Body of pancreas (tissue), 4 donors: Measurements from ENCODE around the gene MFSD11. TPM values are rescaled to one million over a fixed set of nuclear protein-coding genes. Genes with fewer than 3 reads are reported as not detected.

Experiments
- ATAC-seq: fragments of 150-250 bp; one replicate; pipeline ENCODE4 v1.9.1; 2016
- DNase-seq, 4 donors: peaks; one replicate each; pipeline ENCODE4 v3.0.0-alpha.2; 2019
- H3K27ac ChIP-seq, 4 donors: fragments of 200-600 bp; sonication (generic); 1 replicate in 3 of 4; 2 replicates in 1 of 4; pipeline versions ENCODE4 v1.5.1 to v1.6.1; 2016 to 2019; ENCODE audit warnings: mild to moderate bottlenecking in 1 of 4, mixed read lengths in 1 of 4, moderate library complexity in 1 of 4
- H3K27me3 ChIP-seq, 2 donors: fragments of 200-600 bp; sonication (generic); one replicate each; pipeline ENCODE4 v1.6.0; 2016; ENCODE audit warnings: mild to moderate bottlenecking in 1 of 2
- H3K36me3 ChIP-seq, 2 donors: fragments of 200-600 bp; sonication (generic); replicated peaks in 1 of 2; 2 replicates each; pipeline ENCODE4 v1.5.1; 2016; ENCODE audit warnings: low read depth in 2 of 2; ENCODE audit not compliant: insufficient read depth in 1 of 2
- H3K4me1 ChIP-seq: fragments of 200-600 bp; sonication (generic); one replicate; pipeline ENCODE4 v1.6.0; 2016
- H3K4me3 ChIP-seq, 2 donors: fragments of 200-600 bp; sonication (generic); 1 replicate in 1 of 2; 2 replicates in 1 of 2; pipeline ENCODE4 v1.5.1; 2016 to 2019
- H3K9me3 ChIP-seq, 3 donors: fragments of 200-600 bp; sonication (generic); 1 replicate in 2 of 3; 2 replicates in 1 of 3; pipeline ENCODE4 v1.5.1; 2016
- CTCF ChIP-seq, 7 experiments: fragments of 450-650 bp in 4 of 7; fragments of 200-600 bp in 3 of 7; sonication (generic) in 3 of 7; IDR thresholded peaks; one replicate each; pipeline ENCODE4 v1.5.1; 2016 to 2019; ENCODE audit warnings: antibody characterized with exemption in 7 of 7
- POLR2A ChIP-seq, 3 donors: fragments of 450-650 bp; IDR thresholded peaks; one replicate each; pipeline ENCODE4 v1.6.1; 2016; ENCODE audit warnings: antibody characterized with exemption in 3 of 3, mild to moderate bottlenecking in 2 of 3
- WGBS, 2 donors: methylation state at CpG; one replicate each; pipeline ENCODE4 v1.1.5; 2017; 5-methylcytosine and 5-hydroxymethylcytosine counted together
- intact Hi-C: fragments of 100-400 bp; cut with DNase I; formaldehyde crosslinking; loops from one replicate; pipeline ENCODE4 v1.15.1; 2023
- total RNA-seq, 2 donors: library from RNA; depleted of rRNA; stranded (reverse); fragments of >200 nt; gene quantifications; one replicate each; pipeline ENCODE4 v1.1.0, GENCODE V29; 2016

MFSD11 gene
- total RNA-seq, 2 donors from 2014 or later = 7.6 to 16.6 TPM

- Histone ChIP-seq H3K27ac (no peak overlapping the region), H3K9me3 (no peaks in the 10 kb centered on the region), H3K4me1 (no peaks in the 10 kb centered on the region), H3K4me3 (no peak overlapping the region), H3K36me3 (peaks cover 0 to 2% of the 10 kb centered on the region in 2 donors), H3K27me3 (no peaks in the 10 kb centered on the region)
- DNase-seq (no peak), ATAC-seq (no peak)
- 86 to 96% methylated on average over 2 of the region's 2 CpGs for whole genome bisulfite sequencing, 2 donors
- TF ChIP-seq CTCF (IDR thresholded peaks at IDR 0.05) (no peak), POLR2A (IDR thresholded peaks at IDR 0.05) (no peak)
- intact Hi-C loops = no loop called here
Measured at GRCh38 chr17:76755285-76755684, 17.4 kb downstream of the MFSD11 start.

- Histone ChIP-seq H3K9me3 (no peaks in the 10 kb centered on the region), H3K4me3 (no peak overlapping the region), H3K27me3 (no peaks in the 10 kb centered on the region), H3K27ac (no peak overlapping the region), H3K4me1 (no peaks in the 10 kb centered on the region), H3K36me3 (peaks cover 0 to 2% of the 10 kb centered on the region in 2 donors)
- 92 to 99% methylated on average over 5 of the region's 5 CpGs for WGBS, 2 donors
- intact Hi-C loops = no loop called here
- ATAC-seq = no peak
- DNase-seq = no peak
- no peak for TF ChIP-seq POLR2A (IDR thresholded peaks at IDR 0.05)
- TF ChIP-seq CTCF (IDR thresholded peaks at IDR 0.05) = no peak
Measured at GRCh38 chr17:76757256-76757655, 19.3 kb downstream of the MFSD11 start.

GRCh38 chr17:76758570-76758969 lies 20.7 kb downstream of the MFSD11 start:
- no peak for DNase-seq
- H3K36me3 ChIP-seq = peaks cover 0 to 2% of the 10 kb centered on the region in 2 donors
- H3K4me3 ChIP-seq = no peak overlapping the region
- intact Hi-C loops = no loop called here
- H3K27ac ChIP-seq = no peak overlapping the region
- no peaks in the 10 kb centered on the region for H3K4me1 ChIP-seq
- ATAC-seq = no peak
- WGBS, 2 donors = 93 to 100% methylated on average over 3 of the region's 3 CpGs
- no peaks in the 10 kb centered on the region for H3K9me3 ChIP-seq
- TF ChIP-seq POLR2A (IDR thresholded peaks at IDR 0.05) = no peak
- TF ChIP-seq CTCF (IDR thresholded peaks at IDR 0.05) = no peak
- no peaks in the 10 kb centered on the region for H3K27me3 ChIP-seq

- Histone ChIP-seq H3K27me3 (no peaks in the 10 kb centered on the region), H3K4me1 (no peaks in the 10 kb centered on the region), H3K36me3 (peaks cover 0 to 15% of the 10 kb centered on the region in 2 donors), H3K27ac (no peak overlapping the region), H3K4me3 (no peak overlapping the region), H3K9me3 (no peaks in the 10 kb centered on the region)
- DNase-seq (no peak), ATAC-seq (peak; percentile 30)
- no peak for TF ChIP-seq POLR2A (IDR thresholded peaks at IDR 0.05)
- no peak for TF ChIP-seq CTCF (IDR thresholded peaks at IDR 0.05)
- intact Hi-C loops = no loop called here
- 74 to 80% methylated on average over 6 of the region's 6 CpGs for WGBS, 2 donors
Measured at GRCh38 chr17:76772842-76773525, 35.1 kb downstream of the MFSD11 start.

GRCh38 chr17:76775021-76775600 lies 37.2 kb downstream of the MFSD11 start:
- Histone ChIP-seq H3K9me3 (no peaks in the 10 kb centered on the region), H3K4me1 (no peaks in the 10 kb centered on the region), H3K27me3 (no peaks in the 10 kb centered on the region), H3K27ac (no peak overlapping the region), H3K4me3 (no peak overlapping the region), H3K36me3 (peaks cover 0 to 16% of the 10 kb centered on the region in 2 donors)
- ATAC-seq = no peak
- intact Hi-C loops = no loop called here
- WGBS, 2 donors = 85 to 86% methylated on average over 10 of the region's 10 CpGs
- TF ChIP-seq CTCF (IDR thresholded peaks at IDR 0.05) (no peak), POLR2A (IDR thresholded peaks at IDR 0.05) (no peak)
- DNase-seq = no peak
